ENCODE results near the gene IL17C. TPM values are rescaled to one million over a fixed set of nuclear protein-coding genes. Genes with fewer than 3 reads are reported as not detected.
"Not testable (repeated sequence)": the region's sequence is repeated elsewhere in the genome, so short reads cannot be mapped to it uniquely, and the experiment has no call there.

IL17C gene
- total RNA-seq, 6 donors from 2014 or later = 0.40 to 0.76 TPM; not detected in 4

DNA sequence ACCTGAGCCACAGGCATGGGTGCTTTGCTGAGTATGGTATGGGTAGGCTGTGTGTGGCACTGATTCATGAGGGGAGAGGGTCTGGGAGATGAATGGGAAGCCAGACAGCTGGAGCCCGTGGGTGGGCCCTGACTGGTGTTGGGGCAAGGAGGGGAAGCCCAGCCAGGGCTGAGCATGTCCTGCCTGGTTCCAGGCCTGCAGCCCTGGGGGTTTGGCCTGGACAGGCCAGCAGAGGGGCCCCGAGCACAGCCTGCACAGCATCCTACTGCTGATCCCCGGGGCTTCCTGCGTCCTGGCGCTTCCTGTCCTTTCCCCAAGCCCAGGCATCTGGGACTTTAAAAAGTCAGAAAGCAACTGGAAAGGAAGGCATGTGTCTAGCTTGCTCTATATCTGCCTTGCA, 29.1 kb downstream of the IL17C start:
- H3K9me3 ChIP-seq = no peaks in the 10 kb centered on the region
- H3K27ac ChIP-seq = no peak overlapping the region
- DNase-seq (peak in 1 of 2 donors; percentile 39), ATAC-seq (ENCODE audit: low FRiP score in 2 of 2) (no peak)
- H3K4me1 ChIP-seq = peaks cover 6 to 9% (median 8%) of the 10 kb centered on the region in 4 donors
- H3K36me3 ChIP-seq = no peaks in the 10 kb centered on the region
- no peak overlapping the region for H3K4me3 ChIP-seq
- WGBS, 2 donors = 77% methylated on average over 4 to 5 of the region's 5 CpGs
- TF ChIP-seq EP300 (IDR thresholded peaks at IDR 0.05) = no peak
- TF ChIP-seq POLR2A (IDR thresholded peaks at IDR 0.05) = no peak
- TF ChIP-seq POLR2AphosphoS5 (IDR thresholded peaks at IDR 0.05) = no peak
- no peak for TF ChIP-seq CTCF (IDR thresholded peaks at IDR 0.05)
- H3K27me3 ChIP-seq = no peaks in the 10 kb centered on the region

- H3K27me3 ChIP-seq; H3K36me3 ChIP-seq; ATAC-seq (ENCODE audit: low FRiP score in 2 of 2); H3K4me1 ChIP-seq; DNase-seq; H3K27ac ChIP-seq; H3K9me3 ChIP-seq; H3K4me3 ChIP-seq: not testable (repeated sequence)
- WGBS, 2 donors = 95% methylated on average over 8 of the region's 8 CpGs
Observed at GRCh38 chr16:88669493-88669892, 31.1 kb downstream of the IL17C start.

DNA sequence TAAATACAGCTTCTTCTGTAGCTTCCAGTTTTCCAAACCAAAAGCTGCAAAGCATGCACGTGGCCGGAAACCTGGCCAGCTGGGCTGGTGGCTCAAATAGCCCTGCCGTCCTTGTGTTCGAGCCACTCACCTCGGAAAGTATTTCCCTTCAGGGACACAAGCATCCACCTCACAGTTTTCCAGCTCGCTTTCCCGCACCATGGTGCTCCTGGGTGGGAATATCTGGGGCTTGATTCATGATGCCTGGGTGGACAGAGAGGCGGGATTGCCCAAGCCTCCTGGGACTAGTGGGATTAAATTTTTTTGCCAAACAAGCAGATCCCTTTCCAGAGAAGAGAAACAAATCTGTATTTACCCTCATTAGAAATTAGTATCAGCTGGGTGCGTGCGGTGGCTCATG, 31.6 kb downstream of the IL17C start:
- TF ChIP-seq CTCF (IDR thresholded peaks at IDR 0.05) (no peak), POLR2AphosphoS5 (IDR thresholded peaks at IDR 0.05) (no peak), POLR2A (IDR thresholded peaks at IDR 0.05) (no peak), EP300 (IDR thresholded peaks at IDR 0.05) (no peak)
- Histone ChIP-seq H3K4me1 (peaks cover 0 to 3% (median 0%) of the 10 kb centered on the region in 4 donors), H3K9me3 (no peaks in the 10 kb centered on the region), H3K27me3 (no peaks in the 10 kb centered on the region), H3K36me3 (no peaks in the 10 kb centered on the region), H3K27ac (no peak overlapping the region), H3K4me3 (no peak overlapping the region)
- 93% methylated on average over 10 of the region's 10 CpGs for WGBS, 2 donors
- DNase-seq (no peak), ATAC-seq (ENCODE audit: low FRiP score in 2 of 2) (peak in 1 of 2 donors; percentile 28)

- H3K4me1 ChIP-seq = no peaks in the 10 kb centered on the region
- no peak overlapping the region for H3K27ac ChIP-seq
- no peaks in the 10 kb centered on the region for H3K9me3 ChIP-seq
- TF ChIP-seq POLR2A (IDR thresholded peaks at IDR 0.05) (no peak), EP300 (IDR thresholded peaks at IDR 0.05) (no peak), POLR2AphosphoS5 (IDR thresholded peaks at IDR 0.05) (no peak), CTCF (IDR thresholded peaks at IDR 0.05) (no peak)
- no peak overlapping the region for H3K4me3 ChIP-seq
- H3K36me3 ChIP-seq = no peaks in the 10 kb centered on the region
- ATAC-seq (ENCODE audit: low FRiP score in 2 of 2) = no peak
- WGBS, 2 donors = 96 to 97% methylated on average over 15 to 23 of the region's 23 CpGs
- no peaks in the 10 kb centered on the region for H3K27me3 ChIP-seq
- peak in 1 of 2 donors; percentile 74 for DNase-seq
Observed at GRCh38 chr16:88671806-88672205, 33.4 kb downstream of the IL17C start.

GRCh38 chr16:88672776-88673175, 34.4 kb downstream of the IL17C start:
- Histone ChIP-seq H3K27me3 (no peaks in the 10 kb centered on the region), H3K4me3 (no peak overlapping the region), H3K27ac (no peak overlapping the region), H3K4me1 (no peaks in the 10 kb centered on the region), H3K36me3 (peaks cover 0 to 2% (median 0%) of the 10 kb centered on the region in 4 donors), H3K9me3 (no peaks in the 10 kb centered on the region)
- TF ChIP-seq POLR2AphosphoS5 (IDR thresholded peaks at IDR 0.05) (no peak), CTCF (IDR thresholded peaks at IDR 0.05) (peak in 1 of 6 experiments; percentile 14)
- DNase-seq (no peak), ATAC-seq (ENCODE audit: low FRiP score in 2 of 2) (no peak)
- WGBS, 2 donors = 60 to 80% methylated on average over 10 to 11 of the region's 11 CpGs

Measured in upper lobe of left lung (tissue), 6 donors.